Osteoblast (primary cell): ENCODE measurements around the gene CCNB3. TPM values are rescaled to one million over a fixed set of nuclear protein-coding genes. Genes with fewer than 3 reads are reported as not detected.
"Not testable (repeated sequence)": the region's sequence is repeated elsewhere in the genome, so short reads cannot be mapped to it uniquely, and the experiment has no call there.

Experiments used
- DNase-seq: peaks from one replicate; pipeline ENCODE4 v3.0.0; 2011; ENCODE audit warnings: low spot score, mixed read lengths; ENCODE audit not compliant: insufficient read length; ENCODE audit errors: missing footprints
- H2AFZ ChIP-seq: 2 replicates; pipeline ENCODE4 v1.6.0; 2011; ENCODE audit warnings: mild to moderate bottlenecking, low read length
- H3K27ac ChIP-seq: 2 replicates; pipeline ENCODE4 v1.5.1; 2011; ENCODE audit warnings: mild to moderate bottlenecking, low read depth, low read length, moderate library complexity
- H3K27me3 ChIP-seq: 2 replicates; pipeline ENCODE4 v1.6.0; 2012; ENCODE audit warnings: mild to moderate bottlenecking, control low read depth, inconsistent platforms, low read length, moderate library complexity; ENCODE audit not compliant: insufficient read depth
- H3K36me3 ChIP-seq: 2 replicates; pipeline ENCODE4 v1.5.1; 2011; ENCODE audit warnings: mild to moderate bottlenecking, low read length, control low read depth, moderate library complexity; ENCODE audit not compliant: insufficient read depth
- H3K4me1 ChIP-seq: 2 replicates; pipeline ENCODE4 v1.5.1; 2011; ENCODE audit warnings: mild to moderate bottlenecking, low read length, control low read depth, moderate library complexity; ENCODE audit not compliant: insufficient read depth
- H3K4me2 ChIP-seq: 2 replicates; pipeline ENCODE4 v1.6.0; 2011; ENCODE audit warnings: mild to moderate bottlenecking, low read length; ENCODE audit not compliant: insufficient read depth
- H3K4me3 ChIP-seq: fragments of 200-600 bp; sonication (generic); 3 replicates; pipeline ENCODE4 v1.5.1; 2012; ENCODE audit warnings: mild to moderate bottlenecking, low read length, inconsistent platforms; ENCODE audit not compliant: insufficient read depth
- H3K79me2 ChIP-seq: 2 replicates; pipeline ENCODE4 v1.6.0; 2012; ENCODE audit warnings: mild to moderate bottlenecking, low read length, control low read depth, inconsistent platforms; ENCODE audit not compliant: insufficient read depth
- H3K9me3 ChIP-seq: 2 replicates; pipeline ENCODE4 v1.5.1; 2011; ENCODE audit warnings: low read depth, low read length, control low read depth
- H4K20me1 ChIP-seq: 2 replicates; pipeline ENCODE4 v1.6.0; 2012; ENCODE audit warnings: mild to moderate bottlenecking, low read length, control low read depth; ENCODE audit not compliant: insufficient read depth
- total RNA-seq: library from RNA; depleted of rRNA; stranded (reverse); fragments of >200 nt; gene quantifications from 2 replicates; pipeline ENCODE4 v1.2.3, GENCODE V29; 2012
- TF ChIP-seq, protein P1 (sequence below): IDR thresholded peaks from 2 replicates; pipeline ENCODE4 v1.5.1; 2011; ENCODE audit warnings: mild to moderate bottlenecking, low read depth, low read length, moderate library complexity; ENCODE audit errors: extremely low read depth

CCNB3 gene
- total RNA-seq, 1 donor = 0.36 TPM

DNA sequence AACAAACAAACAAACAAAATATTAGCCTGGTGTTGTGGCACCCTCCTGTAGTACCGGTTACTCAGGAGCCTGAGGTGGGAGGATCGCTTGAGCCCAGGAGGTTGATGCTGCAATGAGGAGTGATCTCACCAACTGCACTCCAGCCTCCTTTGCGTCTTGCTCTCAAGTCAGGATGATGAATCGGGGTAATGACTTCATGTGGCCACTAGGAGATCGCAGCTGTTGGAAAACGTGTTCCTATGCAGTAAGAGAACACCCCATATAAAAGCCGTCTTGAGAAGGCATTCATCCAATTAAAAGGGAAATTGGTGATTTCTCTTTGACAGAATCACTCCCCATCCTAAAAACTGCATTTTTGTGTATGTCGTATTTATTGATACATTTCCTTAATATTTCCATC is 6.9 kb downstream of the CCNB3 start:
- Histone ChIP-seq H3K27ac (no peak overlapping the region), H3K36me3 (no peaks in the 10 kb centered on the region), H3K4me3 (no peak overlapping the region), H3K4me1 (no peaks in the 10 kb centered on the region), H2AFZ (no peak overlapping the region), H3K4me2 (no peak overlapping the region), H3K9me3 (no peaks in the 10 kb centered on the region), H3K27me3 (peaks cover 4% of the 10 kb centered on the region), H3K79me2 (no peaks in the 10 kb centered on the region), H4K20me1 (no peaks in the 10 kb centered on the region)
- TF ChIP-seq, protein P1, sequence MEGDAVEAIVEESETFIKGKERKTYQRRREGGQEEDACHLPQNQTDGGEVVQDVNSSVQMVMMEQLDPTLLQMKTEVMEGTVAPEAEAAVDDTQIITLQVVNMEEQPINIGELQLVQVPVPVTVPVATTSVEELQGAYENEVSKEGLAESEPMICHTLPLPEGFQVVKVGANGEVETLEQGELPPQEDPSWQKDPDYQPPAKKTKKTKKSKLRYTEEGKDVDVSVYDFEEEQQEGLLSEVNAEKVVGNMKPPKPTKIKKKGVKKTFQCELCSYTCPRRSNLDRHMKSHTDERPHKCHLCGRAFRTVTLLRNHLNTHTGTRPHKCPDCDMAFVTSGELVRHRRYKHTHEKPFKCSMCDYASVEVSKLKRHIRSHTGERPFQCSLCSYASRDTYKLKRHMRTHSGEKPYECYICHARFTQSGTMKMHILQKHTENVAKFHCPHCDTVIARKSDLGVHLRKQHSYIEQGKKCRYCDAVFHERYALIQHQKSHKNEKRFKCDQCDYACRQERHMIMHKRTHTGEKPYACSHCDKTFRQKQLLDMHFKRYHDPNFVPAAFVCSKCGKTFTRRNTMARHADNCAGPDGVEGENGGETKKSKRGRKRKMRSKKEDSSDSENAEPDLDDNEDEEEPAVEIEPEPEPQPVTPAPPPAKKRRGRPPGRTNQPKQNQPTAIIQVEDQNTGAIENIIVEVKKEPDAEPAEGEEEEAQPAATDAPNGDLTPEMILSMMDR = peak; percentile 38
- peak; percentile 53 for DNase-seq

DNA sequence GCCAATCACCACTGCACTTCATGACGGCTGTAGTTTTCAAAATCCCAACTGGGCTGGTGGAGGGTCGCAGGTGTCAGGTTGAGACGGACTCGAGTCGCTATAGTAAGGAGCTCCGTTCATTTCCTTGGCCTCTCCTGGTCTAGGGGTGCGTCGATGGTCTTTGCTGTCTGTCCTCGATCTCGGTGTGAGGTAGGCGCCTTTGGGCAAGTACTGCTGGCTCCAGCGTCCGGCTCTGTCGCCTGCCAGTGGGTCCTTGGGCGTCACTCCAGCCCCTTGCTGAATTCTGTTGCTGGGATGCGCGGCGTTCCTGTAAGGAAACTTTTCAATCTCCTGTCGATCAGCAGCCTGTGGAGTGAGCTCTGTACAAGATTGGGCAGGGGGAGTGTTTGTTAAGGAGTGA is 76.7 kb downstream of the CCNB3 start:
- no peaks in the 10 kb centered on the region for H3K36me3 ChIP-seq
- H3K4me2 ChIP-seq = no peak overlapping the region
- H3K27me3 ChIP-seq = no peaks in the 10 kb centered on the region
- no peak overlapping the region for H3K4me3 ChIP-seq
- no peaks in the 10 kb centered on the region for H3K9me3 ChIP-seq
- no peak overlapping the region for H2AFZ ChIP-seq
- no peaks in the 10 kb centered on the region for H3K4me1 ChIP-seq
- H3K79me2 ChIP-seq = no peaks in the 10 kb centered on the region
- no peak for DNase-seq
- no peak overlapping the region for H3K27ac ChIP-seq
- TF ChIP-seq, protein P1 = no peak
- H4K20me1 ChIP-seq = no peaks in the 10 kb centered on the region

DNA sequence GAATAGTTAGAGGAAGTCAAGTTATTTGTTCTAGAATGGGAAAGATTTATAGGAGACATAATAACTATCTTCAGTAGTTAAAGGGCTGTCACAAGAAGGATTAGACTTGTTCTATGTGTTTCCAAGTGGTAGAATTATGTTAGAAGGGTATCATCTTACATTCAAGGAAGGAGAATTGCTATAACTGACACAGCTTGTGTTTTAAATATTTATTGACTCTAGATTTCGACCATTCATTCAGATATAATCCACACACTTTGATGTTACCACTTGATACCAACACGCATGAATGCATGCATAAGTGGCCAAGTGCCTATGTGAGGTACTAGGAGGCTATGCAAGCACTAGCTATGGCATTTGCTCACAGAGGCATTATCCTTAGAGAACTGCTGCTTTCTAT is 122.7 kb downstream of the CCNB3 start:
- Histone ChIP-seq H3K4me3 (no peak overlapping the region), H3K36me3 (no peaks in the 10 kb centered on the region), H2AFZ (no peak overlapping the region)

DNA sequence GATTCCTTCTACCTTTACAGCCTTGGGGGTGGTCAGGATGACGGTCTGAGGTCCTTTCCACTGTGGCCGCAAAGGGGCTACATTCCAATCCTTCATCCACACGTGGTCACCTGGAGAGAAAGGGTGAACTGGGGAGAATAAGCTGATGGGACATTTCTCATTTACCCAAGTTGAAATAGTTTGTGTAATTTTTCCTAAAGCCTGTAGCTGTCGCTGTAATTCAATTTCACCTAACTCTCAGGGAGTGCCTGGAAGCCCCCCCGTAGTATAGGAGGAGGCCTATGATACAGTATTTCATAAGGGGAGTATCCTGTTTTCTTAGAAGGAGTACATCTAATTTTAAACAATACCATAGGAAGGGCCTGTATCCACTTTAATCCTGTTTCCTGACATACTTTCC is 128.1 kb downstream of the CCNB3 start:
- DNase-seq, H3K4me2 ChIP-seq, H2AFZ ChIP-seq, H3K79me2 ChIP-seq, H3K9me3 ChIP-seq, H3K36me3 ChIP-seq, H3K27me3 ChIP-seq, H3K4me3 ChIP-seq, H3K4me1 ChIP-seq, H4K20me1 ChIP-seq, H3K27ac ChIP-seq: not testable (repeated sequence)

More for the DNA sequence above, 122.7 kb downstream of the CCNB3 start:
- Histone ChIP-seq H3K79me2 (no peaks in the 10 kb centered on the region), H3K4me2 (no peak overlapping the region), H3K9me3 (no peaks in the 10 kb centered on the region), H3K27ac (no peak overlapping the region), H3K27me3 (no peaks in the 10 kb centered on the region), H3K4me1 (no peaks in the 10 kb centered on the region), H4K20me1 (no peaks in the 10 kb centered on the region)
- TF ChIP-seq, protein P1 = no peak
- DNase-seq = no peak
